ENCODE results near the gene PAK1IP1.
"Not testable (repeated sequence)": the region's sequence is repeated elsewhere in the genome, so short reads cannot be mapped to it uniquely, and the experiment has no call there.

PAK1IP1 gene

GRCh38 chr6:10746915-10747250 is 52.1 kb downstream of the PAK1IP1 start:
- Mint-ChIP-seq H3K4me1 (ENCODE audit: low read depth) (peaks cover 49% of the 10 kb centered on the region), H3K36me3 (ENCODE audit: low read depth) (peaks cover 53% of the 10 kb centered on the region), H3K27me3 (no peaks in the 10 kb centered on the region), H3K27ac (peak overlapping the region; percentile 96), H3K4me3 (peak overlapping the region; percentile 92), H3K9me3 (no peaks in the 10 kb centered on the region)
- DNase-seq = no peak

- Mint-ChIP-seq H3K9me3 (no peaks in the 10 kb centered on the region), H3K4me1 (ENCODE audit: low read depth) (peaks cover 52% of the 10 kb centered on the region), H3K36me3 (ENCODE audit: low read depth) (peaks cover 55% of the 10 kb centered on the region), H3K4me3 (peak within 1 kb of the TSS; percentile 92), H3K27ac (peak within 1 kb of the TSS; percentile 96), H3K27me3 (no peaks in the 10 kb centered on the region)
- DNase-seq = peak; percentile 100
Measured at GRCh38 chr6:10747251-10747972, 52.6 kb downstream of the PAK1IP1 start, which contains the start of gene TMEM14B. Gene TMEM14B (plus strand): TSS chr6:10747805. CDS start chr6:10749246, 1,441 bp downstream.

GRCh38 chr6:10749734-10750133 is 55.0 kb downstream of the PAK1IP1 start:
- Mint-ChIP-seq H3K36me3 (ENCODE audit: low read depth) (peaks cover 77% of the 10 kb centered on the region), H3K27ac (peak overlapping the region; percentile 96), H3K27me3 (no peaks in the 10 kb centered on the region), H3K9me3 (no peaks in the 10 kb centered on the region), H3K4me3 (peak overlapping the region; percentile 92), H3K4me1 (ENCODE audit: low read depth) (peaks cover 65% of the 10 kb centered on the region)
- no peak for DNase-seq

GRCh38 chr6:10750568-10750967 is 55.8 kb downstream of the PAK1IP1 start:
- H3K9me3 Mint-ChIP-seq, H3K27me3 Mint-ChIP-seq, H3K4me3 Mint-ChIP-seq, DNase-seq: not testable (repeated sequence)
- H3K27ac Mint-ChIP-seq = peak overlapping the region; percentile 6
- H3K4me1 Mint-ChIP-seq (ENCODE audit: low read depth) = peaks cover 70% of the 10 kb centered on the region
- H3K36me3 Mint-ChIP-seq (ENCODE audit: low read depth) = peaks cover 86% of the 10 kb centered on the region

- Mint-ChIP-seq H3K4me1 (ENCODE audit: low read depth) (peaks cover 68% of the 10 kb centered on the region), H3K27ac (peak overlapping the region; percentile 38), H3K36me3 (ENCODE audit: low read depth) (peaks cover 96% of the 10 kb centered on the region)
- H3K9me3 Mint-ChIP-seq, H3K4me3 Mint-ChIP-seq, DNase-seq, H3K27me3 Mint-ChIP-seq: not testable (repeated sequence)
Measured at GRCh38 chr6:10751757-10752156, 57.0 kb downstream of the PAK1IP1 start.

GRCh38 chr6:10756085-10756484 is 61.3 kb downstream of the PAK1IP1 start:
- H3K9me3 Mint-ChIP-seq = no peaks in the 10 kb centered on the region
- H3K4me3 Mint-ChIP-seq = no peak overlapping the region
- H3K27me3 Mint-ChIP-seq = no peaks in the 10 kb centered on the region
- no peak for DNase-seq
- H3K27ac Mint-ChIP-seq = peak overlapping the region; percentile 51
- peaks cover 57% of the 10 kb centered on the region for H3K4me1 Mint-ChIP-seq (ENCODE audit: low read depth)
- H3K36me3 Mint-ChIP-seq (ENCODE audit: low read depth) = peaks cover 97% of the 10 kb centered on the region

Data from activated T-cell treated with anti-CD3 and anti-CD28 coated beads, Interleukin-2, amount 50 U/mL, for 24 hours (primary cell).